PFSK-1 (cell line): ENCODE results near the gene CNIH3.

Experiments
- FOXP2 ChIP-seq: optimal IDR thresholded peaks from 2 replicates; pipeline ENCODE3; 2011; ENCODE audit warnings: borderline replicate concordance, control low read depth, inconsistent platforms; ENCODE audit not compliant: insufficient read depth; ENCODE audit errors: extremely low read length, extremely low read depth
- POLR2AphosphoS5 ChIP-seq: IDR thresholded peaks from 2 replicates; pipeline ENCODE4 v1.6.1; 2012; ENCODE audit warnings: low read depth, mild to moderate bottlenecking, control low read depth, low read length, moderate library complexity
- REST ChIP-seq, 2 experiments: IDR thresholded peaks; 2 replicates each; pipeline versions ENCODE4 v1.6.1 to v1.8.0; 2011 to 2012; ENCODE audit warnings: low read depth in 2 of 2, low read length in 2 of 2, control low read depth in 1 of 2, inconsistent platforms in 1 of 2, mild to moderate bottlenecking in 1 of 2, moderate library complexity in 1 of 2; ENCODE audit not compliant: insufficient read depth in 1 of 2
- SIN3A ChIP-seq: IDR thresholded peaks from 2 replicates; pipeline ENCODE4 v1.6.1; 2012; ENCODE audit warnings: mild to moderate bottlenecking, low read length, moderate library complexity, borderline replicate concordance; ENCODE audit not compliant: insufficient read depth
- TAF1 ChIP-seq: IDR thresholded peaks from 2 replicates; pipeline ENCODE4 v1.6.1; 2012; ENCODE audit warnings: low read length, control low read depth, borderline replicate concordance; ENCODE audit not compliant: insufficient read depth

Gene CNIH3

GRCh38 chr1:224784265-224785039 is 168.3 kb downstream of the CNIH3 start:
- TF ChIP-seq POLR2AphosphoS5 (no peak), REST (IDR thresholded peaks at IDR 0.05; ENCODE audit: insufficient read depth in 1 of 2, low read depth in 2 of 2, low read length in 2 of 2) (no peak)

- TF ChIP-seq TAF1 (no peak), POLR2AphosphoS5 (no peak), FOXP2 (no peak), SIN3A (no peak), REST (IDR thresholded peaks at IDR 0.05; ENCODE audit: insufficient read depth in 1 of 2, low read depth in 2 of 2, low read length in 2 of 2) (no peak)
These were observed 168.9 kb downstream of the CNIH3 start for GRCh38 chr1:224785040-224785328.

- TF ChIP-seq REST (IDR thresholded peaks at IDR 0.05; ENCODE audit: insufficient read depth in 1 of 2, low read depth in 2 of 2, low read length in 2 of 2) (no peak), TAF1 (no peak), FOXP2 (no peak), POLR2AphosphoS5 (no peak), SIN3A (no peak)
These were observed 169.5 kb downstream of the CNIH3 start for GRCh38 chr1:224785622-224786021.

GRCh38 chr1:224786533-224787250 is 170.6 kb downstream of the CNIH3 start:
- no peak for TF ChIP-seq FOXP2
- no peak for TF ChIP-seq TAF1
- TF ChIP-seq POLR2AphosphoS5, result no peak
- no peak for TF ChIP-seq REST (IDR thresholded peaks at IDR 0.05; ENCODE audit: insufficient read depth in 1 of 2, low read depth in 2 of 2, low read length in 2 of 2)
- no peak for TF ChIP-seq SIN3A

GRCh38 chr1:224789311-224789710 is 173.2 kb downstream of the CNIH3 start:
- TF ChIP-seq SIN3A (no peak), TAF1 (no peak), POLR2AphosphoS5 (no peak), FOXP2 (no peak), REST (IDR thresholded peaks at IDR 0.05; ENCODE audit: insufficient read depth in 1 of 2, low read depth in 2 of 2, low read length in 2 of 2) (no peak)
